ENCODE measurements around the gene SLC25A19. TPM values are rescaled to one million over a fixed set of nuclear protein-coding genes. Genes with fewer than 3 reads are reported as not detected.

Gene SLC25A19
- total and polyA plus RNA-seq, 3 experiments from 2014 or later, result 15.5 to 126 (median 119) TPM

DNA sequence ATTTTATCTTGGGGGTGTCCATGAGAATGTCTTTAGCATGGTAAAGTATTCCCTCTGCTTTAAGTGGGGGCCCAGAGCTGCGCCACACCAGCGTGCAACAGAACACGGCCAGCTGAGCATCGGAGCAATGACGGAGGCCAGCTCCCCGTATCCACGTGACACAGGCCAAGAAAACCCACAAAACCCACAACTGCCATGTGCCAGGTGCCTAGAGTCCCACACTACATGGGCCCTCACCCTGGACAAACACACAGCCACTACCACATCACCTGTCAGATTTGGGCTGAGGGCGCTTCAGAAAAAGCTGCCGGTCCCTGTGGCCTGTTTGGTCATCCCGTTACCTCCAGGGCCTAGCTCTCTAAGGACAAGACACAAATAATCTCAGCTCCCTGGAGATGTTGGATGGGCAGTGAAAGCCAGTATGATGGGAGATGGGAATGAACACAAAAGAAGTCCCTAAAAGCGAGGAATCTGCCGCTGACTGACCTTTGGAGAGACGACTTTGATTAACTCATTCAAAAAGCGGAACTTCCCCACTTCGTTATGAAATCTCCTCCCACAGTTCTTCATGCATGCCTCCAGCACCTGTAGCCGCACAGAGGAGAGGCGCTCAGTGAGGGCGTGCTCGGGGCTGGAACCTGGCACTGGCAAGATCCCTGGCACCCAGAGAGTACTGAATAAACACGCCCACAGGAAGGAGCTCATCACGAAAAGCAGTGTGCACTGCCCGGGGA, 44.9 kb downstream of the SLC25A19 start:
- H3K27me3 ChIP-seq (ENCODE audit: insufficient read depth, low read length, poor library complexity, severe bottlenecking), result no peaks in the 10 kb centered on the region
- DNase-seq, result no peak
- POLR2A ChIA-PET, result interaction anchor here (0.5 to 1.3 kb wide), 2 partner anchors 26 to 35 kb away, joined by 3 read pairs; no protein-coding TSS in a partner anchor
- peaks cover 0 to 82% (median 18%) of the 10 kb centered on the region in 3 donors for H3K36me3 Mint-ChIP-seq
- H3K27ac ChIP-seq (ENCODE audit: low read depth, low read length), result no peak overlapping the region
- H3K4me3 ChIP-seq (ENCODE audit: low read length), result no peak overlapping the region
- H3K36me3 ChIP-seq (ENCODE audit: insufficient read depth, low read length), result peaks cover 44% of the 10 kb centered on the region
- no peaks in the 10 kb centered on the region for H3K9me3 Mint-ChIP-seq
- H3K4me1 Mint-ChIP-seq, result peaks cover 26 to 41% (median 29%) of the 10 kb centered on the region in 3 donors
- CTCF ChIA-PET, result interaction anchor here (1.9 kb wide), 1 partner anchor 17 kb away, joined by 8 read pairs; the partner anchor contains the start of genes GGA3 and MRPS7
- peaks cover 29% of the 10 kb centered on the region for H3K4me1 ChIP-seq (ENCODE audit: insufficient read depth, low read length)
- H3K4me3 Mint-ChIP-seq, result no peak overlapping the region
- no peaks in the 10 kb centered on the region for H3K9me3 ChIP-seq (ENCODE audit: low read length)
- peaks cover 0 to 1% of the 10 kb centered on the region in 2 donors for H3K27me3 Mint-ChIP-seq
- peak overlapping the region; percentile 33 to 98 (median 88) for H3K27ac Mint-ChIP-seq

DNA sequence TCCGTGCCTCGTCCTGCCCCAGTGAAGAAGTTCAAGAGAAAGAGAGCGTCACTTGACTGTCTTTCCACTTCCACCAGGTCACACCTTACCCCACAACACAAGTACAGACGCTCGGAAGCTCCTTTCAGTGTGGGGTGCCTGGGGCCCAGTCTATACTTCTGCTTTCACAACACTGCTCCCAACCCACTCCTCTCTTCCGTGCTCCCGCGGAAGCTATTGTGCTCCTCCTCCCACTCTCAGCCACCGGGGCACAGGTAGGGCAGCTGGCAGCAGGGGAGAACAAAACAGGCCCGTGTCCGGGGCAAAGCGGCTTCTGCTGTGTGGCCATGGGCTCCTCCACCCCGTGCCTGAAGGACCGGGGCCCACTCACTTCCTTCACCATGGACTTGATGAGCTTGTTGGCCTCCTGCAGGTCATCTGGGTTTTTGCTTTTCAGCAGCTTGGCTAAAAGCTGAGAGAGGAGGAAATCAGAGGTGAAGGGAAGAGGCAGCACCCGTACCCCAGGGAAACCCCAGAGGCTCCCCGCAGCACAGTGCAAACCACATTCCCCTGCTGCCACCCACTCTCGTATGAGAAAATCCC, 46.7 kb downstream of the SLC25A19 start:
- Histone ChIP-seq H3K36me3 (ENCODE audit: insufficient read depth, low read length) (peaks cover 58% of the 10 kb centered on the region), H3K4me1 (ENCODE audit: insufficient read depth, low read length) (peaks cover 29% of the 10 kb centered on the region), H3K4me3 (ENCODE audit: low read length) (no peak overlapping the region), H3K27me3 (ENCODE audit: insufficient read depth, low read length, poor library complexity, severe bottlenecking) (no peaks in the 10 kb centered on the region), H3K9me3 (ENCODE audit: low read length) (no peaks in the 10 kb centered on the region), H3K27ac (ENCODE audit: low read depth, low read length) (peak overlapping the region; percentile 60)
- H3K27ac Mint-ChIP-seq, result peak overlapping the region; percentile 87 to 99 (median 96)
- peaks cover 3 to 94% (median 24%) of the 10 kb centered on the region in 3 donors for H3K36me3 Mint-ChIP-seq
- ChIA-PET POLR2A (interaction anchor here (0.5 to 1.3 kb wide), 5 partner anchors 13 to 156 kb away, joined by 3 to 9 read pairs (median 4); partner anchors contain the start of genes GGA3, MIF4GD and MRPS7), CTCF (interaction anchor here (0.6 to 1.9 kb wide), 5 partner anchors 11 to 132 kb away, joined by 3 to 11 read pairs (median 4); partner anchors contain the start of gene MIF4GD)
- peaks cover 0 to 1% of the 10 kb centered on the region in 2 donors for H3K27me3 Mint-ChIP-seq
- H3K4me3 Mint-ChIP-seq, result peak overlapping the region; percentile 16 to 89 (median 70)
- peaks cover 32 to 48% (median 36%) of the 10 kb centered on the region in 3 donors for H3K4me1 Mint-ChIP-seq
- no peaks in the 10 kb centered on the region for H3K9me3 Mint-ChIP-seq
- peak; percentile 15 to 78 (median 55) for DNase-seq

DNA sequence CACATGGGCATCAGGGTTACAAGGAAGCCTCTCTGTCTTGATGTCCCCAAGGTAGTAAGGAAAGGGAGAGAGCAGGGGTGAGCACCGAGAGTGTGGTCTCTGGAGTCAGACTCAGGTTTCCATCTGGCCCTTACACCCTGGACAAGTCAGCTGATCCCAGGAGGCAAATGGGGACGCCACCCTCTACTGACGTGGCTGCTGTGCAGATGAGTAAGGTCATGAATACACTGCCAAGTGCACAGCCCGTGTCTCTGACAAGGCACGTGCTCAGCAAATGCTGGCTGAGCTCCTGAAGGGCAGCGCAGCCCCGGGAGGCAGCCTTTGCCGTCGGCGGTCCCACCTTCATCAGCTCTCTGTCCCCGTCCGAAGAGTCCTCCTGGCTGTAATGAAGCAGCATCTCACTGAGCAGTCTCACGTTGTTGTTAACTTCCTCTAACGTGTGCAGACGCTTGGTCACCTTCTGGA, 47.2 kb downstream of the SLC25A19 start:
- no peaks in the 10 kb centered on the region for H3K27me3 ChIP-seq (ENCODE audit: insufficient read depth, low read length, poor library complexity, severe bottlenecking)
- Mint-ChIP-seq H3K36me3 (peaks cover 3 to 97% (median 24%) of the 10 kb centered on the region in 3 donors), H3K27ac (peak overlapping the region; percentile 87 to 99 (median 96)), H3K4me1 (peaks cover 32 to 48% (median 36%) of the 10 kb centered on the region in 3 donors), H3K27me3 (no peaks in the 10 kb centered on the region), H3K9me3 (no peaks in the 10 kb centered on the region), H3K4me3 (peak overlapping the region; percentile 16 to 89 (median 70))
- no peak overlapping the region for H3K4me3 ChIP-seq (ENCODE audit: low read length)
- CTCF ChIA-PET, result interaction anchor here (0.6 to 2.2 kb wide), 6 partner anchors 11 to 189 kb away, joined by 3 to 11 read pairs (median 4); partner anchors contain the start of gene MIF4GD
- peaks cover 61% of the 10 kb centered on the region for H3K36me3 ChIP-seq (ENCODE audit: insufficient read depth, low read length)
- POLR2A ChIA-PET, result interaction anchor here (1.0 to 1.3 kb wide), 4 partner anchors 13 to 29 kb away, joined by 3 to 5 read pairs (median 4); partner anchors contain the start of genes GGA3, MIF4GD and MRPS7
- no peaks in the 10 kb centered on the region for H3K9me3 ChIP-seq (ENCODE audit: low read length)
- peaks cover 29% of the 10 kb centered on the region for H3K4me1 ChIP-seq (ENCODE audit: insufficient read depth, low read length)
- peak in 2 of 5 donors; percentile 23 to 55 for DNase-seq
- H3K27ac ChIP-seq (ENCODE audit: low read depth, low read length), result peak overlapping the region; percentile 60

DNA sequence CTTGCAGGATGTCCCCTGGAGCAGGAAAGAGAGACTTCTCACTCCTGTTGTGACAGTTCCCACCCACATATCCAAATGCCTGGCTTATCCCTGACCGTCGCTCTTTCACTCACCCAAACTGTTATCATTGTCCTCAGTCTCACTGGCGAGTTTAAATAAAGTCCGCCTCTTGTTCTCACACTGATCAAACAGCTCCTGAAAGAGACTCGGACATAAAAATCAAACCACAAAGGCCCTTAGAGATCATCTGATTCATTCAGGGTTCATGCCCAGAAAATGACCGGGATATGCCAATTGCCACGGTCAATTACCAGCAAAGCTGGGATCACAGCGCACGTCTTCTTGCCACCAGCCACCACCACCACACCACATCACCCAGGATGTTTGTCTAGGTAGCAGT, 47.7 kb downstream of the SLC25A19 start:
- Histone ChIP-seq H3K36me3 (ENCODE audit: insufficient read depth, low read length) (peaks cover 65% of the 10 kb centered on the region), H3K27me3 (ENCODE audit: insufficient read depth, low read length, poor library complexity, severe bottlenecking) (no peaks in the 10 kb centered on the region), H3K4me1 (ENCODE audit: insufficient read depth, low read length) (peaks cover 29% of the 10 kb centered on the region), H3K4me3 (ENCODE audit: low read length) (no peak overlapping the region), H3K27ac (ENCODE audit: low read depth, low read length) (peak overlapping the region; percentile 60), H3K9me3 (ENCODE audit: low read length) (no peaks in the 10 kb centered on the region)
- peaks cover 32 to 48% (median 36%) of the 10 kb centered on the region in 3 donors for H3K4me1 Mint-ChIP-seq
- H3K36me3 Mint-ChIP-seq, result peaks cover 3 to 97% (median 20%) of the 10 kb centered on the region in 3 donors
- no peaks in the 10 kb centered on the region for H3K27me3 Mint-ChIP-seq
- CTCF ChIA-PET, result interaction anchor here (0.6 to 2.2 kb wide), 6 partner anchors 9 to 188 kb away, joined by 3 to 6 read pairs (median 4); no protein-coding TSS in a partner anchor
- POLR2A ChIA-PET, result no interaction called here
- DNase-seq, result no peak
- peak overlapping the region in 3 of 7 donors; percentile 12 to 89 (median 14) for H3K4me3 Mint-ChIP-seq
- H3K27ac Mint-ChIP-seq, result peak overlapping the region; percentile 87 to 99 (median 96)
- no peaks in the 10 kb centered on the region for H3K9me3 Mint-ChIP-seq

GRCh38 chr17:75241143-75241430, 48.1 kb downstream of the SLC25A19 start:
- Mint-ChIP-seq H3K27ac (peak overlapping the region in 5 of 8 donors; percentile 93 to 99 (median 97)), H3K27me3 (no peaks in the 10 kb centered on the region), H3K4me1 (peaks cover 32 to 48% (median 36%) of the 10 kb centered on the region in 3 donors), H3K36me3 (peaks cover 3 to 97% (median 23%) of the 10 kb centered on the region in 3 donors), H3K4me3 (no peak overlapping the region), H3K9me3 (no peaks in the 10 kb centered on the region)
- CTCF ChIA-PET, result interaction anchor here (0.6 to 3.6 kb wide), 6 partner anchors 9 to 127 kb away, joined by 3 to 20 read pairs (median 4); no protein-coding TSS in a partner anchor
- DNase-seq, result no peak
- POLR2A ChIA-PET, result no interaction called here
- H3K27me3 ChIP-seq (ENCODE audit: insufficient read depth, low read length, poor library complexity, severe bottlenecking), result no peaks in the 10 kb centered on the region
- H3K4me1 ChIP-seq (ENCODE audit: insufficient read depth, low read length), result peaks cover 29% of the 10 kb centered on the region
- H3K27ac ChIP-seq (ENCODE audit: low read depth, low read length), result peak overlapping the region; percentile 60
- H3K4me3 ChIP-seq (ENCODE audit: low read length), result no peak overlapping the region
- peaks cover 65% of the 10 kb centered on the region for H3K36me3 ChIP-seq (ENCODE audit: insufficient read depth, low read length)
- H3K9me3 ChIP-seq (ENCODE audit: low read length), result no peaks in the 10 kb centered on the region

DNA sequence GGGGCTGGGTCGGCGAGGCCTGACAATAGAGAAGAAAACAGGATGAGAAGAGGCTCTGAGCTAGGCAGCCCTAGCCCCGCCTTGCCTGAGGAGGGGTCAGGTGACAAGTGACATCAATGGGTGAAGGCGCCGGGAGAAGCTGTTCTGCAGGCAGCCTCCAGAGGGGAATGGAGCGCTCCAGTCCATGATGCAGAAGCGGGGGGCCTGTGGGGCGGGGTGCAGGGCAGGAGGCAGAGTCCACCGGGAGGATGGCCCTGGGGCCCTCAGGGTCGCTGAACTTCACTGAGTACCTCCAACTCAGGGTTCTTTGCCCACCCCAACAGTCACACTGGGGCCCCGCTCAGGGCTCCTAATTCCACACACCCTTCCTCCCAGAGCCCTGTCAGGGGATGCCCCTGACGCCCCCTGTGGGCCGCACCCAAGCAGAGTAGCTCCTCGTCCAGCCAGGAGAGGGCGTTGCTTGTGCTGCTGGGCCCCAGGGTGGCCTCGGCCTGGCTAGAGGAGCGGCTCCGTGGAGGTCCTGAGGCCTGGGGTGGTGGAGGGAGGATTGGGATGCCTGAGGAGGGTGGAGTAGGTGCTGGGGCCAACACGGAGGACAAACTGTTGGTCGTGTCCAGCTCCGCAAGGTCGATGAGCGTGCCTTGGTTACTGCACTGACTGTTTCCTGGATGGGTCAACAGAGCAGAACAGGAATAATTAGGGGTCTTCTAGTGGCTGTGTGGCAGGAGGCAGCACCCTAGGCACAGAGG, 48.7 kb downstream of the SLC25A19 start:
- no peaks in the 10 kb centered on the region for H3K27me3 ChIP-seq (ENCODE audit: insufficient read depth, low read length, poor library complexity, severe bottlenecking)
- peaks cover 3 to 96% (median 23%) of the 10 kb centered on the region in 3 donors for H3K36me3 Mint-ChIP-seq
- CTCF ChIA-PET, result interaction anchor here (0.6 to 3.6 kb wide), 9 partner anchors 10 to 126 kb away, joined by 3 to 20 read pairs (median 5); partner anchors contain the start of gene MIF4GD
- H3K27ac Mint-ChIP-seq, result peak overlapping the region; percentile 17 to 99 (median 80)
- H3K27me3 Mint-ChIP-seq, result no peaks in the 10 kb centered on the region
- POLR2A ChIA-PET, result interaction anchor here (1.1 to 2.2 kb wide), 2 partner anchors 30 to 126 kb away, joined by 3 to 6 read pairs; partner anchors contain the start of gene MIF4GD
- peak overlapping the region in 1 of 7 donors; percentile 79 for H3K4me3 Mint-ChIP-seq
- H3K4me3 ChIP-seq (ENCODE audit: low read length), result no peak overlapping the region
- H3K9me3 Mint-ChIP-seq, result no peaks in the 10 kb centered on the region
- no peaks in the 10 kb centered on the region for H3K9me3 ChIP-seq (ENCODE audit: low read length)
- peaks cover 29% of the 10 kb centered on the region for H3K4me1 ChIP-seq (ENCODE audit: insufficient read depth, low read length)
- H3K36me3 ChIP-seq (ENCODE audit: insufficient read depth, low read length), result peaks cover 61% of the 10 kb centered on the region
- DNase-seq, result peak in 2 of 5 donors; percentile 27 to 57
- peaks cover 32 to 48% (median 36%) of the 10 kb centered on the region in 3 donors for H3K4me1 Mint-ChIP-seq
- H3K27ac ChIP-seq (ENCODE audit: low read depth, low read length), result no peak overlapping the region

DNA sequence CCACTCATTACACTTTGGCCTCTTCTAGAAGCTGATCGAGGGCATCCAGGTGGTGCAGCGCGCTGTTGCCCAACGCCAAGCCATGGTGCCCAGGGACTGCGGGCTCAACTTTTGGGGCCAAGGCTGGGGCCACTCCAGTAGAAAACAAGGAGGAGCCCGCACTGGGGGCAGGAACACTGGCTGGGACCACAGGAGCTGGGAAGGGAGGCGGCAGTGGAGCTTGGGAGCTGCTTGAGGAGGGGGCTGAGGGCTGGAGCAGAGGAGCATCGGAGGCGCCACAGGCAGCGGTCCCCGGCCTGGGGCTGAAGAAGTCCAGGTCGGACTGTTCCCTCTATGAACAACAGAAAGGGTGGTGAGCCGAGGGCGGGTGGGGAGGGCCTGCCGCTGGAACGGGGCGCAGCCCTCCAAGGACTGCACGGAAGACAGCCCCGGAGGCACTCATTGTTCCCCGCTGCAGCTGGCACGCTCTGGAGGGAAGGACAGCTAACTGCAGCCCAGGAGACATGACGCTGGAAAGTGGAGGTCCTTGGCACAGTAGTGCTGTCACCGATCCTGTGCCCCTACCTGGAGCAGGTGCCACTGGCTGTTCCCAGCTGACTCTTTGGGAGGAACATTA, 49.3 kb downstream of the SLC25A19 start:
- Mint-ChIP-seq H3K4me3 (peak overlapping the region in 1 of 7 donors; percentile 56), H3K4me1 (peaks cover 32 to 48% (median 36%) of the 10 kb centered on the region in 3 donors), H3K9me3 (no peaks in the 10 kb centered on the region), H3K27me3 (no peaks in the 10 kb centered on the region), H3K36me3 (peaks cover 3 to 97% (median 23%) of the 10 kb centered on the region in 3 donors), H3K27ac (peak overlapping the region in 6 of 8 donors; percentile 17 to 99 (median 80))
- POLR2A ChIA-PET, result interaction anchor here (1.1 to 2.2 kb wide), 2 partner anchors 31 to 126 kb away, joined by 3 to 6 read pairs; partner anchors contain the start of gene MIF4GD
- CTCF ChIA-PET, result interaction anchor here (0.6 to 3.6 kb wide), 12 partner anchors 10 to 172 kb away, joined by 3 to 20 read pairs (median 4); partner anchors contain the start of gene MIF4GD
- H3K27me3 ChIP-seq (ENCODE audit: insufficient read depth, low read length, poor library complexity, severe bottlenecking), result no peaks in the 10 kb centered on the region
- no peak overlapping the region for H3K27ac ChIP-seq (ENCODE audit: low read depth, low read length)
- H3K4me3 ChIP-seq (ENCODE audit: low read length), result no peak overlapping the region
- peaks cover 59% of the 10 kb centered on the region for H3K36me3 ChIP-seq (ENCODE audit: insufficient read depth, low read length)
- peaks cover 29% of the 10 kb centered on the region for H3K4me1 ChIP-seq (ENCODE audit: insufficient read depth, low read length)
- H3K9me3 ChIP-seq (ENCODE audit: low read length), result no peaks in the 10 kb centered on the region
- no peak for DNase-seq
